Thyroid gland (tissue), 4 donors: ENCODE measurements around the gene ANKRD9. TPM values are rescaled to one million over a fixed set of nuclear protein-coding genes. Genes with fewer than 3 reads are reported as not detected.

Source experiments
- DNase-seq, 2 donors: peaks; one replicate each; pipeline ENCODE4 v3.0.0-alpha.2; 2019
- H3K27ac ChIP-seq, 3 donors: fragments of 200-600 bp; sonication (generic); 1 replicate in 2 of 3; 2 replicates in 1 of 3; pipeline ENCODE4 v1.5.1; 2016 to 2019; ENCODE audit warnings: mild to moderate bottlenecking in 1 of 3, moderate library complexity in 1 of 3
- H3K27me3 ChIP-seq: fragments of 200-600 bp; sonication (generic); one replicate; pipeline ENCODE4 v1.5.1; 2019
- H3K36me3 ChIP-seq, 2 donors: fragments of 200-600 bp; sonication (generic); one replicate each; pipeline ENCODE4 v1.5.1; 2016 to 2019
- H3K4me1 ChIP-seq, 2 donors: fragments of 200-600 bp; sonication (generic); one replicate each; pipeline ENCODE4 v1.5.1; 2017 to 2019
- H3K4me3 ChIP-seq, 3 donors: fragments of 200-600 bp; sonication (generic); replicated peaks in 1 of 3; 1 replicate in 2 of 3; 2 replicates in 1 of 3; pipeline ENCODE4 v1.5.1; 2016; ENCODE audit warnings: mild to moderate bottlenecking in 1 of 3
- H3K9me3 ChIP-seq: fragments of 200-600 bp; sonication (generic); one replicate; pipeline ENCODE4 v1.5.1; 2017
- POLR2A ChIP-seq, 2 donors: fragments of 450-650 bp; IDR thresholded peaks; one replicate each; pipeline ENCODE4 v1.6.1; 2017; ENCODE audit warnings: antibody characterized with exemption in 2 of 2, mild to moderate bottlenecking in 2 of 2, moderate library complexity in 1 of 2
- WGBS, 2 donors: methylation state at CpG; one replicate each; pipeline ENCODE4 v1.1.5; 2017; 5-methylcytosine and 5-hydroxymethylcytosine counted together
- intact Hi-C: fragments of 100-400 bp; cut with DNase I; formaldehyde crosslinking; loops from one replicate; pipeline ENCODE4 v1.15.1; 2023
- total RNA-seq, 4 donors: library from RNA; depleted of rRNA; stranded (reverse); fragments of >200 nt; gene quantifications; one replicate each; pipeline ENCODE4 v1.2.3, GENCODE V29; 2016
- TF ChIP-seq, protein P1 (sequence below), 6 experiments: fragments of 200-600 bp in 3 of 6; fragments of 450-650 bp in 3 of 6; sonication (generic) in 3 of 6; IDR thresholded peaks; one replicate each; pipeline ENCODE4 v1.5.1; 2016 to 2019; ENCODE audit warnings: antibody characterized with exemption in 6 of 6, mild to moderate bottlenecking in 2 of 6, inconsistent platforms in 1 of 6, moderate library complexity in 1 of 6

The ANKRD9 gene, protein sequence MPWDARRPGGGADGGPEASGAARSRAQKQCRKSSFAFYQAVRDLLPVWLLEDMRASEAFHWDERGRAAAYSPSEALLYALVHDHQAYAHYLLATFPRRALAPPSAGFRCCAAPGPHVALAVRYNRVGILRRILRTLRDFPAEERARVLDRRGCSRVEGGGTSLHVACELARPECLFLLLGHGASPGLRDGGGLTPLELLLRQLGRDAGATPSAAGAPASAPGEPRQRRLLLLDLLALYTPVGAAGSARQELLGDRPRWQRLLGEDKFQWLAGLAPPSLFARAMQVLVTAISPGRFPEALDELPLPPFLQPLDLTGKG
- 10 to 100 TPM; 36.4 to 62.8 (median 55.0) TPM for total RNA-seq

DNA sequence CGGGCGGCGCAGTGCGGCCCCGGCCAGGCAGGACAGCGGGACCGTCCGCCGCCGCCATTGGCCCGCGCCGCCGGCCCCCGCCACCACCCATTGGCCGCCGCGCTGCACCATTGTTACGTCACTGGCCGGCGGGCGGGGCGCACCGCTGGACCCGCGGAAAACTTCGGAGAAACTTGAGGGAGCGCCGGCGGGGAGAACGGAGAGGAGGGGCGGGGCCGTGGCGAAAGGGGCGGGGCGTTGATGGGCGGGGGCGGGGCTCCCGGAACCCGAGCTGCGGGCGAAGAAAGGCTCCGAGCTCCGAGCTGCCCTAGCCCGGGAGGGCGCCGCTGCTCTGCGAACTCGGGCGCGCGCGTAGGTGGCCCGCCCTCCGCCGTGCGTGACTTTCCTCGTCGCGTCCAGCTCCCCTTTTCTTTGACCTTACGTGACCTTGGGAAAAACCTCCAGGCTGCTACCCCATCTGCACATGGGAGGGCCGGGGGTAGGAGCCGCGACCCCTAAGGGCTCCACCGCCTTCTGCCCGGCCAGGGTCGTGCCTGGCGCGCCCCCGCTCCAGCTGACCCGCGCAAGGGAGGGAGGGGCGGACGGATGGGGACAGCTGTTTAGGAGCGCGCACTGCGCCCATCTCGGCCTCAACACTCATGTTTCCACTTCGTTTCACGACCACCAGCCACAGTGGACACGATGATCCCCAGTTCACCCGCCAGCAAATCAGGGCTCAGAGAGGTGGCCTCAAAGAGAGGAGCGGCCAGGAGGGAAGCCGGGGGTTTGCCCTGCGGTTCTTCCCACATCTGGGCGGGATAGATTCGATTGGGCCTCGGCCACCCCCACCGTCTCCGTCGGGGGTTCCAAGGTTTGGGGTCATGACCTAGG is at the start of gene ANKRD9:
Gene ANKRD9 (minus strand): TSS at position 31 of the 870 bp plus-strand sequence. CDS start 1,887 bp downstream, outside the sequence.
- TF ChIP-seq, protein P1, sequence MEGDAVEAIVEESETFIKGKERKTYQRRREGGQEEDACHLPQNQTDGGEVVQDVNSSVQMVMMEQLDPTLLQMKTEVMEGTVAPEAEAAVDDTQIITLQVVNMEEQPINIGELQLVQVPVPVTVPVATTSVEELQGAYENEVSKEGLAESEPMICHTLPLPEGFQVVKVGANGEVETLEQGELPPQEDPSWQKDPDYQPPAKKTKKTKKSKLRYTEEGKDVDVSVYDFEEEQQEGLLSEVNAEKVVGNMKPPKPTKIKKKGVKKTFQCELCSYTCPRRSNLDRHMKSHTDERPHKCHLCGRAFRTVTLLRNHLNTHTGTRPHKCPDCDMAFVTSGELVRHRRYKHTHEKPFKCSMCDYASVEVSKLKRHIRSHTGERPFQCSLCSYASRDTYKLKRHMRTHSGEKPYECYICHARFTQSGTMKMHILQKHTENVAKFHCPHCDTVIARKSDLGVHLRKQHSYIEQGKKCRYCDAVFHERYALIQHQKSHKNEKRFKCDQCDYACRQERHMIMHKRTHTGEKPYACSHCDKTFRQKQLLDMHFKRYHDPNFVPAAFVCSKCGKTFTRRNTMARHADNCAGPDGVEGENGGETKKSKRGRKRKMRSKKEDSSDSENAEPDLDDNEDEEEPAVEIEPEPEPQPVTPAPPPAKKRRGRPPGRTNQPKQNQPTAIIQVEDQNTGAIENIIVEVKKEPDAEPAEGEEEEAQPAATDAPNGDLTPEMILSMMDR (IDR thresholded peaks at IDR 0.05): no peak
- TF ChIP-seq POLR2A (IDR thresholded peaks at IDR 0.05): peak in 1 of 2 donors; percentile 60
- H3K4me1 ChIP-seq: peaks cover 14 to 18% of the 10 kb centered on the region in 2 donors
- H3K4me3 ChIP-seq: peak within 1 kb of the TSS; percentile 33 to 75 (median 41)
- peak within 1 kb of the TSS; percentile 59 to 91 (median 88) for H3K27ac ChIP-seq
- WGBS, 2 donors: 10 to 11% methylated on average over 2 to 23 of the region's 91 CpGs
- H3K27me3 ChIP-seq: no peaks in the 10 kb centered on the region
- peak; percentile 95 to 96 for DNase-seq
- intact Hi-C loops: no loop called here
- no peaks in the 10 kb centered on the region for H3K9me3 ChIP-seq
- no peaks in the 10 kb centered on the region for H3K36me3 ChIP-seq

DNA sequence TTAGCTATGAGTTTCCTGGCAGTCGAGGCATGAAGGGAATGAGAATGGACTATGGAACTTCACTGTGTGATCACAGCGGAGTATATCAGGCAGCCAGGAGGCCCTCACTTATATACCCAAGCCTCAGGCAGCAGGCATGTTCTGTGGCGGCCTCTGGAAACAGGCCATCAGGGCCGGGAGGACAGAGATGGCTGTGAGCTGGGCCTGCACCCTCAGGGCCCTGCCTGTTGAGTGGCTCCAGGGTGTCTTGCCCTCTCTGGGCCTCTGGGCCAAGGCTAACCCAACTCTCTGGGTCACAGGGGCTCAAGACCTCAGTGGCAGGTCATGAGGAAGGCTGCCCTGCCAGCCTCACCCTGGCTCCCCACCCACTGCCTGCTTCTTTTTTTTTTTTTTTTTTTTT is 49.0 kb upstream of the ANKRD9 start:
- no peaks in the 10 kb centered on the region for H3K36me3 ChIP-seq
- no peaks in the 10 kb centered on the region for H3K27me3 ChIP-seq
- whole genome bisulfite sequencing, 2 donors: 67 to 78% methylated on average over 4 of the region's 4 CpGs
- TF ChIP-seq, protein P1 (IDR thresholded peaks at IDR 0.05): no peak
- no peak for TF ChIP-seq POLR2A (IDR thresholded peaks at IDR 0.05)
- no peaks in the 10 kb centered on the region for H3K4me1 ChIP-seq
- H3K27ac ChIP-seq: no peak overlapping the region
- no peak for DNase-seq
- intact Hi-C loops: no loop called here
- no peak overlapping the region for H3K4me3 ChIP-seq
- no peaks in the 10 kb centered on the region for H3K9me3 ChIP-seq

DNA sequence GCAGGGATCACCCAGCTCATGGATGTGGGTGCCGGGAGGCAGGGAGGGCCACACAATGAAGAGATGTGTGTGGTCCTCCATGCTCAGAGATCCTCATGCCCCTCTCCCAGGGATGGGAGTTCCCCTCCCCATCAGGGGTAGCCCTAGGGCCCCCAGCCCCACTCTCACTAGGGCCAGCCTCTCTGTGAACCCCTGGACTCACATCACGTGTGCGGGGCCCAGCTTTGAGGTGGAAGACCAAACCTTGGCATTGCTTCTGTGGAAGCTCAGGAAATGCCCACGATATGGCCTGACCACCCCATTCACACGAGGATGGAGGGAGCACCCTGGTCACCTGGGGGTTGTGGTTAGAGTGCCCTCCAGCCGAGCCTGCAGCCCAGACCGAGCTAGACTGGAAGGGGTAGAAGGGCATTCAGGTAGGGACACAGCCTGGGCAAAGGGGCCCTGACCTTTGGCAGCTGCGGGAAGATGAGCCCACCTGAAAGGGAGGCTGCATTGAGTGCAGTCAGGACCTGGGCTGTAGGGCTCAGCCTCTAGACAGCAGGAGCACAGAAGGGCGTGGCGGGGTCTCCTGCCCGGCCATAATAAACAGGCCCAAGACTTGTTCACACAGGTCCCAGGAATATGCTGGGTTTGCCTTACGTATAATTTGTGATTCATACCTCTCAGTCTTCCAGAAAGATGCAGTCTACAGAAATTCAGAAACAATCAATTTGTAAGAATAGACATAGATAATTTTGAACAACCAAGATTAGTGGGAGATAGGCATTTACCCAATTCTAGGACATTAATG is 48.1 kb upstream of the ANKRD9 start:
- Histone ChIP-seq H3K27me3 (no peaks in the 10 kb centered on the region), H3K27ac (no peak overlapping the region), H3K4me1 (no peaks in the 10 kb centered on the region), H3K4me3 (no peak overlapping the region), H3K36me3 (no peaks in the 10 kb centered on the region), H3K9me3 (no peaks in the 10 kb centered on the region)
- no peak for DNase-seq
- intact Hi-C loops: no loop called here
- TF ChIP-seq, protein P1 (IDR thresholded peaks at IDR 0.05): no peak
- TF ChIP-seq POLR2A (IDR thresholded peaks at IDR 0.05): no peak
- WGBS, 2 donors: 80 to 90% methylated on average over 9 to 10 of the region's 12 CpGs

DNA sequence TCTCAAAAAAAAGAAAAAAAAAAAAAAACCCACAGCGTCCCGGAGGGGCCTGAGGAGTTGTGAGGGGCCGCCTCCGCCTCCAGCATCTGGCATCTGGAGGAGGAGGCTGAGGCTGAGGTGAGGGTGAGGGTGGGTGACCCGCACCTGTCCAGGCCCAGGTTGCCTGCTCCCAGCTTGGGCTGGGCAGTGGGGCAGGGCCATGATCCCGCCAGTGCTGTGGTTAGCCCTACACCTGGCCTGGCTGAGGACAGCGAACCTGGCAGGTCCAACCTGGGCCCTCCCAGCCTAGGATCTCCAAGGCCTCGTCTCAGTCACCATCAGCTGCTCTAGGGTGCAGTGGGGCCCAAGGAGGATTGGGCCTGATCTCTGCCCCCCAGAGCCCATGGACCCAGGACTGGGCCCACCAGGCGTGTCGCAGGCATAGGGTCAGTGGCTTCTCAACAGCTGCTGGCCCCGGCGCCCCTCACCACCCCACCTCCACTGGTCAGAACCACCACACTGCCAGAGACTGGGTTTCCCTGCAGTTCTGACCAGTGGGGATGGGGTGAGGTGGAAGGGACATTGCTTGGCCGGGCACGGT is 46.6 kb upstream of the ANKRD9 start:
- TF ChIP-seq, protein P1 (IDR thresholded peaks at IDR 0.05): no peak
- TF ChIP-seq POLR2A (IDR thresholded peaks at IDR 0.05): no peak
- Histone ChIP-seq H3K4me1 (no peaks in the 10 kb centered on the region), H3K27me3 (no peaks in the 10 kb centered on the region), H3K9me3 (no peaks in the 10 kb centered on the region), H3K36me3 (no peaks in the 10 kb centered on the region), H3K27ac (no peak overlapping the region), H3K4me3 (no peak overlapping the region)
- intact Hi-C loops: no loop called here
- 96 to 97% methylated on average over 9 to 10 of the region's 14 CpGs for WGBS, 2 donors
- DNase-seq: no peak
